Stimulated activated CD4-positive, alpha-beta T cell treated with anti-CD3 and anti-CD28 coated beads, Interleukin-15, amount 100 ng/mL, for 48 hours (primary cell): ENCODE measurements around the gene PON1.

ENCODE experiments used
- DNase-seq, 2 donors: peaks; one replicate each; pipeline ENCODE4 v3.0.0-alpha.2; 2020; ENCODE audit warnings: low read depth in 2 of 2

Gene PON1

GRCh38 chr7:95317546-95317945 is 6.8 kb downstream of the PON1 start:
- no peak for DNase-seq

DNA sequence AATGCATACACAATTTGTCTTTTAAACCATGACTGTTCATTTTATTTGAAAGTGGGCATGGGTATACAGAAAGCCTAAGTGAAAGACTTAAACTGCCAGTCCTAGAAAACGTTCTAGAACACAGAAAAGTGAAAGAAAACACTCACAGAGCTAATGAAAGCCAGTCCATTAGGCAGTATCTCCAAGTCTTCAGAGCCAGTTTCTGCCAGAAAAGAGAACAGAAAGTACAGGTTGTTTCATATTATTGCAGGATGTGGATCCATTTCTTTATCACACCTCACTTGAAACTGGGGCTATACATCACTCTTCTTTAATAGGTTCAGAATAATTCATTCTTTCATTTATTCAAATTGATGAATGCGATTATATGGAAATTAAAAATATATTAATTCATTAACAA is 7.7 kb downstream of the PON1 start:
- no peak for DNase-seq

- no peak for DNase-seq
These were observed 11.8 kb downstream of the PON1 start for GRCh38 chr7:95312561-95312960.

DNA sequence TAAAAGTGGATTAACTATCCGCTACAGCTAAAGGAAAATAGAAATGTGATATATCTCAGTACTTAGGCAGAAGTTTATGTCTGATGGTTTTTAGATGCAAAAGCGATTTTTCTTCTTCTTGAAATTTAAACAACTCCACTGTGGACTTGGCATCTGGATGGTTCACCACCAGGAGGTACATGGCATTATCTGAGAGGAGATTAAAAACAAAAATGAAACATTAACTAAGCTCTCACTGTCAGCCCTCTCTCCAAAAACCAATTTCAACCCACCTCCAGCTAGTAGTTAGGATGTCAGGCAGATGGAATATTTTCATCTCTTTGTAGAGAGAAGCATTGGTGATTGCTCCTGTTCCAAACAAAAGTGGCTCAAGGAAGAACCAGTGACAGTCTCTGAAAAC is 12.9 kb downstream of the PON1 start:
- no peak for DNase-seq

GRCh38 chr7:95309951-95310350 is 14.4 kb downstream of the PON1 start:
- DNase-seq = no peak

DNA sequence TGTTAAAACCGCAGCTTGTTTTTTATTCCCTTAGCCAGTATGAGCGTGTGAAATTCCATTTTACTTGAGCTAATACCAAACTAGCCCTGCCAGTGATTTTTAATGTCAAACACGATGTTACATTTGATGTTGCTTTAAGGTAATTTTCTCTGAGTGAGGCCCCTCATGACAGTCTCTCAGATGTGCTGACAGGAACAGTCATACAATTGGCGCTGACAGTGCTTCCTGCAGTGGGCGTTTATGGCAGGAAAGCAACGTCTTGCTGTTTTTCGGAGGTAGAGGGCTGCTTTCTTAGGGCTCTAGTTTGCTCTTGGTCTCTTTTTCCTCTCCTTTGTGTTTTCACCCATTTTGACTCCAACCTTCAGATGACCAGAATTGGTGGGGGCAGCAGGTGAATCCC is 19.3 kb downstream of the PON1 start:
- no peak for DNase-seq

DNA sequence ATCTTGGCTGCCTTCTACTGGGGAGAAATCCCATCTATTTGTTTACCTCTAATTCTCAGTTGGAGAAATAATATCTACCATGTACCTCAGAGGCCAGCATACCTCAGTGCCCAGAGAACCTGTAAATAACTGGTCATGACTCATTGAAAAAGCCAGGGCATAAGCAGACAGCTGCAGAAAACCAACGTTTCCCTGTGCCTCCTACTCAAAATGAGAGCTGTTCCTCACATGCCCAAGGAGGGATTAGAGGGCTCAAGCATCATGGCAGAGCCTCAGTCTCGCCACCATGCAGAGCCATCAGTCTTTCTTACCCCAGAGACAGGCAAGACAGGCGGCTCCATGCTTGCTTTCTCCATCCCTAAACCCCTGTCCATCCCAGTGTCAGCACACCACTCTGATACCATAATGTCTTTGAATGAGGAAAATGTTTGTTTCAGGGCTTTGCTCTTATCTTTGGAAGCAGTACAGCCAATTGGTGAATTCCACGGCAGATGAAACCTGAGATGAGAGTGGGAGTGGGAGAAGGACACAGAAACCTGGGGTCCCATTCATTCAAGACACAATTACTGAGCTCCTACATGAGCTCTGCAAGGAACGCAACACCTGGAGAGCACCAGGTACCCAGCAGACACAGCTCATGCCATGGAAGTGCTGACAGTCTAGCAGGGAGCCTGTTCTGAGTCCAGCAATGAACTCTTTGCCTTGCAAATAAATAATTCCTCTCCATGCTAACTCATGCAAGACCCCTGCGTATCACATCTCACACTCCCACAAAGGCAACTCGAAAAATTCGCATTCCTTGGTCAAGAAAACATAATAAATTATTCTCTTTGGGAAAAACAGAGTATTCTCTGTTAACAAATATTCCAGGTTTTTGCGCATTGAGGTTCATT is 21.1 kb downstream of the PON1 start:
- no peak for DNase-seq

GRCh38 chr7:95298091-95298490 is 26.2 kb downstream of the PON1 start:
- DNase-seq = no peak

DNA sequence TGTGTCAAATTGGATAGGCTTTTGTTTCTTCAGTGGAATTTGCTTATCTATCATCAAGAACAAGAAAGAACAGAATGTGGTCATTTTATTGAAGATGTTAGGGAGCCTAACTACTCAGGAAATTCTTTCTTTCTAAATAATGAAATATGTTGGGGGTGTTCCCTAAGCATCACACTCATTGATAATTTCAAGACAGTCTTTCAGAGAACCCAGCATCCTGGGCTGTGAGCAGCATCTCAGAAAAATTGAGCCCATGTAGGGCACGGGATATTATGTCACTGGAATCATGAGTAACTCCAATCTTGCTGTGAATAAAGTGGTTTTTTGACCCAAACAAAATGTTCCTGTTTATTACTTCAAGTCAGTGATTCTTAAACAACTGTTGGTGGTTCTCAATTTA is 27.3 kb downstream of the PON1 start:
- DNase-seq = no peak

GRCh38 chr7:95296456-95296855 is 27.9 kb downstream of the PON1 start:
- DNase-seq = no peak

- no peak for DNase-seq
These were observed 28.9 kb downstream of the PON1 start for GRCh38 chr7:95295397-95295796.

DNA sequence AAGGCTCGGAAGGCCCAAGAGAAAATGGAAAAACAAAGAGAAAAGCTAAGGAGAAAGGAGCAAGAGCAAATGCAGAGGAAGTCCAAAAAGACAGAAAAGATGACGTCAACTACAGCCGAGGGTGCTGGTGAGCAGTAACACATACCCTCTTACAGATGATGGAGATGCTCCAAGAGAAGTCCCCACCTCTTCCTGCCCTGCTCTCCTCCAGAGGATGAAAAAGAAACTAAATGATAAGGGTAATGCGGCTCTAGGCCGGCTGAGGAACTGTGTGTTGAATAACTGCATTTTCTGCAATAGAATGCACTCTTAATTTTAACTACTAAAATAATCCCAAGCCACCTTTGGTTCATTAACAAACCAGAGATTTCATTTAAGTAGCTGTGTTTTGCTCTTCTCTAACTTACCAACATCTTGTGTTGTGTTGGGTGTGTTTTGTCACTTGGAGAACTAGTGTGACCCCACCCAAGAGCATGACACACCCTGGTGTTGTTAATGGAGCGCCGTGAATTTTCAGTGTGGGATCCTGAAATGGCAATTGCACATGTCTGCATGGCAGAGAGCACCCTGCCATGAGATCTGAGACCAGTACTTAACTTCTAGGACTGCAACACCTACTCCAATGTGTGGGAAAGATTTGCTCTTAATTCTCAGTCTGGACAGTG is 34.0 kb downstream of the PON1 start:
- no peak for DNase-seq

- no peak for DNase-seq
These were observed 38.2 kb downstream of the PON1 start for GRCh38 chr7:95286096-95286495.

DNA sequence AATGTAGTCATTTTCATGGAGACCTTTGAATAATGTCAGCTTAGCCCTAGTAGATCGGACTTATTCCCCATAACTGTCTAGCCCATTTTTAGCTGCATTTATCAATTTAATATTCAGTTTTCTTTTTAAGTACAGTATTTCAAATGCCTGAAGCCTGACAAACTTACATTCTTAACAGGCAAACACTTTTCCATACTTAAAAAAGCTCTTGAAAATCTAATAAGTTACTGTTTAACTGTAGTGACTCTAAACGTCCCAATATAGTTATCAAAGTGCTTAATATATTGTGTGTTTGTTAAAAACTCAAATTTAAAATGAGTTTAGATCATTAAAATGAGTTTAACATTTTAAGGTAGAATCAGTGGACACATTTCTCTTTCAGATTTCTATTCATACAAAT is 44.9 kb downstream of the PON1 start:
- no peak for DNase-seq

DNA sequence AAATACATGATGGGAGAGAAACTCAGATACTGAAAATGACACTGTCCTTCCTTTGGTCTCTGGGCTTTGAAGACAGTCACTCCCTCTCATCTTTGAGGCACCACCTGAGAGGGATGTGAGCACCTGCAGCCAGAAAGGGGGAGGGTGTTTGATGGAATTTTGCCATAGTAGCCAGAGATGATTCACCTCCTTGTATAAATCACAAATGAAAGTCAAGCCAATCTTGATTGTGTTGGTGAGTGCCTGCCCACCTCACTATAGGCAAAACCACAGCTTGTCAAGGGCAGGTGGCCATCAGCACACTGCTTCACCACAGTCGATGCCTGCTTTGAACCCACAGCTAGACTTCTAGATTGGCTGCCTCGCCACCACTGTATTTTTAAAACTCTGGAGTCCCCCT is 48.2 kb downstream of the PON1 start:
- DNase-seq = no peak

DNA sequence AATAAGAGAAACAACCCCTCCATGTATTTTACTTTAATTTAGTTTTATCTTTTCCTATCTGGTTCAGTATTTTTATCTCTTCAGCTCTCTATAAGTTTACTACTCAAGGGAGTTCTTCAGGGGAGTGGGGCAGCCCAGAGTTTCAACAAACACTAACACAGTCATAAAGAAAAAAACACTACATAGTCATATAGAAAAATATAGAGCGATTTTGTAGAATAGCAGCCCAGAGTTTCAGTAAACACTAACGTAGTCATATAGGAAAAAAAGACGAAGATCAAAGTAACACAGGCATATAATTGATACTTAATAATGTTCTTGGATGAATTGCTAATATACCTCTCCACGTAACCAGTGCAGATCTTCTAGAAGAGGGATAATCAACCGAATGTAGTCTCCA is 54.7 kb downstream of the PON1 start:
- no peak for DNase-seq

- DNase-seq = no peak
These were observed 56.6 kb downstream of the PON1 start for GRCh38 chr7:95267754-95268153.

DNA sequence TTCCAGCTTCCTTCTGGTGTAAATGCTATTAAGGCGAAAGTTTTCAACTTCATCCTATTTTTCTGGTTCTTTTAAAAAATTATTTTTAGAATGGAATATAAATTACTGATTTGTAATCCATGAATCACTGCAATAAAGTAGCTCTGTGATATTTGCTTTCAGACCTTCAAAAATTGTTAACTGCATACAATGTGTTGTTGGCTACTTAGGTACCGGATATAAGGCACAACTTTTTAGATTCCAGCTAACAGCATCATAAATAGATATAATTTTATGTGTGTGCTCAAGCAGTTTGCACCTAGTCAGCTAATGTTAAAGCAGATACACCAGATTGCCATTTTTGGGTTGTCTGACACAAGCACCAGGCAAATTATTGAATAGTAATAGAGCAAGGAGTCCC is 58.7 kb downstream of the PON1 start:
- DNase-seq = no peak

DNA sequence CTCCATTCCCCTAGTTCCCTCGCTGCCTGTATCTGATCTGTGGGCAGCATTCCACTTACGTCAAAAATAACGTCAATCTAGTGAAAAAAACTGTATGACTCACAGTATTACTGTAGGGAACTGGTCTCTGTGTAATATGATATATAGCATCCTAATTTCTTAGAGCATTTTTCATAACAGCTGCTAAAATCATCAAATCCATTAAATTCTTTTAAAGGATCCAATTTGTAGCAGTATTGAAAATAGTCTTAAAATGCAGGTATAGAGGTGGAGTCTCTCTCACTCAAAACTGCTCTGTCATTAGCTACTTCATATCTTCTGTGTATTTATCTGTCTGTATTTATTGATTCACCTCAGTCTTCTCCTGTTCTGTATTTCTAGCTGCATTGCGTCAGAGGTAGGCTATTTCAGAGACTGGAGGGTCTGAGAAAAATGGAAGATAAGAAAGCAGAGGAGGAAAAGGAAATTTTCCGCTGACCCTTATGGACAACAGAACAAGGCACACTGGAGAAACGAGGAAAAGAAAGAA is 59.9 kb downstream of the PON1 start:
- no peak for DNase-seq

GRCh38 chr7:95263785-95264362 is 60.5 kb downstream of the PON1 start:
- DNase-seq = no peak

DNA sequence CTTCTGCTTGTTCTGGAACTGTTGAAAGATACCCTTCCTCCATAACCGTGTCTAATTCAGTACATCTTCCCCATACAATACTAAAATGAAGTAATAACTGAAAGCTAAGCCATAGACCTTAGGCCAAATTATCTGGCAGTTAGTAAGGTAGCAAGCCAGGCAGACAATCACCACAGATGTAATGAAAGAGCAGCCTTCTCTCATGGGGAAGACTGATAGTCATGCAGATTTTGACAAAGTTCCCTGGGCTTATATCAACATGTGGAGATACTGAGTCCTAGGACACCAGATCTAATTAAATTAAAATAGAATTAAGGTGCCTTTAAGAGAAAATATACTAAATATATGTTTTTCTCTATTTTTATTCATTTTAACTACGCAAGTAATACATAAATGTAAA is 61.5 kb downstream of the PON1 start:
- no peak for DNase-seq

- DNase-seq = no peak
These were observed 62.4 kb downstream of the PON1 start for GRCh38 chr7:95261895-95262415.

DNA sequence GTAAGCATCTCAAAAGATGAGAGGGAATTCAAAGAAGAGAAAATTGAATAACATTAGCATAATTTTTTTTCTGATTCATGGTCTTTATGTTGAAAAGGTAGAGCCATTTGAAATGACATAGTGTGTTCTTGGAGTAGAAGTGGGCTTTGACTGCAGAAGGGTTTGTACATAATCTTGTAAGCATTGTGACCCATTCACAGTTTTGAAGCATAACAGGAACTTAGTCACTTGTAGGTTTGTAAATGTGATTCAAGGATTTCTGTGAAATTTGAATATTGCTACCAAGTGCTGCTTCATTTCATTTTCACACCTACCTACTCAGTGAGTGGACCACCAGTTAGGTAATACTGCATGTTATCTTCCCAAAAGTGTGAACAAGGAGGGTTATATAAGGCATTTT is 68.6 kb downstream of the PON1 start:
- no peak for DNase-seq
